ENCODE results near the gene GNPDA1.
A peak's percentile ranks its signal among the peaks of the same experiment; 100 is the strongest.
"Not testable (repeated sequence)": the region's sequence is repeated elsewhere in the genome, so short reads cannot be mapped to it uniquely, and the experiment has no call there.

GNPDA1 gene

GRCh38 chr5:142012792-142013388 lies at the start of gene GNPDA1:
GNPDA1 (minus strand) TSS chr5:142013027; CDS start chr5:142012035, 992 bp downstream.
- peak; percentile 56 to 65 for DNase-seq (ENCODE audit: low read depth in 2 of 2)

- DNase-seq (ENCODE audit: low read depth in 2 of 2) = no peak
These were observed 46.6 kb upstream of the GNPDA1 start for GRCh38 chr5:142059304-142059940.

GRCh38 chr5:142057697-142058056 lies 44.9 kb upstream of the GNPDA1 start:
- no peak for DNase-seq (ENCODE audit: low read depth in 2 of 2)

GRCh38 chr5:142056816-142057696 lies 44.2 kb upstream of the GNPDA1 start:
- no peak for DNase-seq (ENCODE audit: low read depth in 2 of 2)

GRCh38 chr5:142055301-142055700 lies 42.5 kb upstream of the GNPDA1 start:
- DNase-seq (ENCODE audit: low read depth in 2 of 2) = no peak

GRCh38 chr5:142053426-142054151 lies 40.8 kb upstream of the GNPDA1 start:
- no peak for DNase-seq (ENCODE audit: low read depth in 2 of 2)

GRCh38 chr5:142052026-142052425 lies 39.2 kb upstream of the GNPDA1 start:
- not testable (repeated sequence) for DNase-seq (ENCODE audit: low read depth in 2 of 2)

GRCh38 chr5:142048272-142048671 lies 35.4 kb upstream of the GNPDA1 start:
- no peak for DNase-seq (ENCODE audit: low read depth in 2 of 2)

- no peak for DNase-seq (ENCODE audit: low read depth in 2 of 2)
These were observed 33.4 kb upstream of the GNPDA1 start for GRCh38 chr5:142046191-142046590.

- DNase-seq (ENCODE audit: low read depth in 2 of 2) = not testable (repeated sequence)
These were observed 28.1 kb upstream of the GNPDA1 start for GRCh38 chr5:142040881-142041280.

GRCh38 chr5:142040285-142040684 lies 27.5 kb upstream of the GNPDA1 start:
- no peak for DNase-seq (ENCODE audit: low read depth in 2 of 2)

- DNase-seq (ENCODE audit: low read depth in 2 of 2) = no peak
These were observed 25.9 kb upstream of the GNPDA1 start for GRCh38 chr5:142038735-142039134.

GRCh38 chr5:142037599-142037998 lies 24.8 kb upstream of the GNPDA1 start:
- DNase-seq (ENCODE audit: low read depth in 2 of 2) = not testable (repeated sequence)

- DNase-seq (ENCODE audit: low read depth in 2 of 2) = no peak
These were observed 24.1 kb upstream of the GNPDA1 start for GRCh38 chr5:142036918-142037317.

- DNase-seq (ENCODE audit: low read depth in 2 of 2) = no peak
These were observed 22.2 kb upstream of the GNPDA1 start for GRCh38 chr5:142034994-142035393.

GRCh38 chr5:142033632-142034567 lies 21.1 kb upstream of the GNPDA1 start:
- not testable (repeated sequence) for DNase-seq (ENCODE audit: low read depth in 2 of 2)

- DNase-seq (ENCODE audit: low read depth in 2 of 2) = no peak
These were observed 20.2 kb upstream of the GNPDA1 start for GRCh38 chr5:142032747-142033631.

GRCh38 chr5:142032150-142032549 lies 19.3 kb upstream of the GNPDA1 start:
- no peak for DNase-seq (ENCODE audit: low read depth in 2 of 2)

GRCh38 chr5:142025637-142026036 lies 12.8 kb upstream of the GNPDA1 start:
- no peak for DNase-seq (ENCODE audit: low read depth in 2 of 2)

GRCh38 chr5:142024771-142025304 lies 12.0 kb upstream of the GNPDA1 start:
- DNase-seq (ENCODE audit: low read depth in 2 of 2) = peak; percentile 78 to 83

Measured in stimulated activated CD4-positive, alpha-beta T cell treated with anti-CD3 and anti-CD28 coated beads, Interleukin-4, amount 100 ng/mL, for 48 hours (primary cell).